ENCODE data around the gene TUSC1. TPM values are rescaled to one million over a fixed set of nuclear protein-coding genes. Genes with fewer than 3 reads are reported as not detected.

The TUSC1 gene
- total RNA-seq, 1 donor, result 13.8 TPM

GRCh38 chr9:25654417-25654816, 23.8 kb downstream of the TUSC1 start:
- H3K36me3 ChIP-seq (ENCODE audit: insufficient read depth, low read length), result no peaks in the 10 kb centered on the region
- H3K4me1 ChIP-seq (ENCODE audit: insufficient read depth, low read length), result no peaks in the 10 kb centered on the region
- H3K27me3 ChIP-seq (ENCODE audit: insufficient read depth, low read length), result no peaks in the 10 kb centered on the region
- H3K27ac ChIP-seq (ENCODE audit: low read depth, low read length), result no peak overlapping the region
- no peaks in the 10 kb centered on the region for H3K9me3 ChIP-seq (ENCODE audit: low read depth, low read length)
- no peak overlapping the region for H2AFZ ChIP-seq (ENCODE audit: low read length)
- no peak overlapping the region for H3K4me2 ChIP-seq (ENCODE audit: insufficient read depth, low read length)
- H3K79me2 ChIP-seq (ENCODE audit: insufficient read depth, low read length), result no peaks in the 10 kb centered on the region
- DNase-seq (ENCODE audit: insufficient read length, low spot score, missing footprints), result no peak
- TF ChIP-seq, protein P1, sequence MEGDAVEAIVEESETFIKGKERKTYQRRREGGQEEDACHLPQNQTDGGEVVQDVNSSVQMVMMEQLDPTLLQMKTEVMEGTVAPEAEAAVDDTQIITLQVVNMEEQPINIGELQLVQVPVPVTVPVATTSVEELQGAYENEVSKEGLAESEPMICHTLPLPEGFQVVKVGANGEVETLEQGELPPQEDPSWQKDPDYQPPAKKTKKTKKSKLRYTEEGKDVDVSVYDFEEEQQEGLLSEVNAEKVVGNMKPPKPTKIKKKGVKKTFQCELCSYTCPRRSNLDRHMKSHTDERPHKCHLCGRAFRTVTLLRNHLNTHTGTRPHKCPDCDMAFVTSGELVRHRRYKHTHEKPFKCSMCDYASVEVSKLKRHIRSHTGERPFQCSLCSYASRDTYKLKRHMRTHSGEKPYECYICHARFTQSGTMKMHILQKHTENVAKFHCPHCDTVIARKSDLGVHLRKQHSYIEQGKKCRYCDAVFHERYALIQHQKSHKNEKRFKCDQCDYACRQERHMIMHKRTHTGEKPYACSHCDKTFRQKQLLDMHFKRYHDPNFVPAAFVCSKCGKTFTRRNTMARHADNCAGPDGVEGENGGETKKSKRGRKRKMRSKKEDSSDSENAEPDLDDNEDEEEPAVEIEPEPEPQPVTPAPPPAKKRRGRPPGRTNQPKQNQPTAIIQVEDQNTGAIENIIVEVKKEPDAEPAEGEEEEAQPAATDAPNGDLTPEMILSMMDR (IDR thresholded peaks at IDR 0.05; ENCODE audit: extremely low read depth, low read depth, low read length), result no peak
- no peak overlapping the region for H3K4me3 ChIP-seq (ENCODE audit: insufficient read depth, low read length)
- H4K20me1 ChIP-seq (ENCODE audit: insufficient read depth, low read length), result no peaks in the 10 kb centered on the region

DNA sequence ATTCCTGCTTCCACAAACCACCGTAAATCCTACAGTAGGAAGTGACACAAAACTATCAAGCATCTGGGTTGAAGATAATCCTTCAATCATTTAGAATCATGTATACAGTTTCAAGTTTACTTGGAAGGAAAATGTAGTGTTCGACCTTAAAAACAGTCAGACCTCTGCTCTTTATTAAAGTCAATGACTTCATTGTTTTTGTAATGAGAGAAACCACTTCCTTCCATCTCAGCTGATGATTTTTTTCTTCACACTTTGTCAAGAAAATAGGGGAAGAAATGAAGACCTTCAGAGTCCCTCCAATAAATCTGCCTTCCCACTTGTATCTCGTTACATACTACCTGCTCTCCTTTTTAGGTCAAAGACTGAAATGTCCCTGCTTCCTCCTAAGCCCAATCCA, 30.1 kb downstream of the TUSC1 start:
- Histone ChIP-seq H2AFZ (ENCODE audit: low read length) (no peak overlapping the region), H3K4me3 (ENCODE audit: insufficient read depth, low read length) (no peak overlapping the region), H3K27me3 (ENCODE audit: insufficient read depth, low read length) (no peaks in the 10 kb centered on the region), H3K4me1 (ENCODE audit: insufficient read depth, low read length) (no peaks in the 10 kb centered on the region), H3K79me2 (ENCODE audit: insufficient read depth, low read length) (no peaks in the 10 kb centered on the region), H3K27ac (ENCODE audit: low read depth, low read length) (no peak overlapping the region), H4K20me1 (ENCODE audit: insufficient read depth, low read length) (no peaks in the 10 kb centered on the region), H3K36me3 (ENCODE audit: insufficient read depth, low read length) (no peaks in the 10 kb centered on the region), H3K4me2 (ENCODE audit: insufficient read depth, low read length) (no peak overlapping the region), H3K9me3 (ENCODE audit: low read depth, low read length) (no peaks in the 10 kb centered on the region)
- no peak for DNase-seq (ENCODE audit: insufficient read length, low spot score, missing footprints)
- TF ChIP-seq, protein P1 (IDR thresholded peaks at IDR 0.05; ENCODE audit: extremely low read depth, low read depth, low read length), result no peak

DNA sequence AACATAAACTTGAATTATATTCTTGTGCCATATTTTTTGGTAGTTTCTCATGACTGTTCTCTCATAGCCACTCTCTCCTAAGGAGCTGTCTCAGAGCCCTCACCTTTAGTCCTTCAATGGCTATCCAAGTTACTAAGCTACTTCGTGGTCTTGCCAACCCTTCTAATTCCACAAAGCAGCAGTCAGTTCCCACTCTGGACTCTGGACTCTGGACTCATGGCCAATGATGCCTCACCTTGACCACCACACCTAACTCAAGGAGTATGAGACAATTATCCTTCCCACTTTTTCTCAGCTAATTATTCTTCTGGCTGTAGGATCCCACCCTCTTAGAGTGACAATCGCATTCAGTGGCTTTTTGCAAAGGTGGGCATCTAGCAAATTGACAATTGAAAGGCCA, 42.2 kb downstream of the TUSC1 start:
- no peaks in the 10 kb centered on the region for H3K79me2 ChIP-seq (ENCODE audit: insufficient read depth, low read length)
- no peaks in the 10 kb centered on the region for H3K9me3 ChIP-seq (ENCODE audit: low read depth, low read length)
- TF ChIP-seq, protein P1 (IDR thresholded peaks at IDR 0.05; ENCODE audit: extremely low read depth, low read depth, low read length), result no peak
- no peak overlapping the region for H3K27ac ChIP-seq (ENCODE audit: low read depth, low read length)
- no peaks in the 10 kb centered on the region for H3K36me3 ChIP-seq (ENCODE audit: insufficient read depth, low read length)
- H3K4me3 ChIP-seq (ENCODE audit: insufficient read depth, low read length), result no peak overlapping the region
- no peak for DNase-seq (ENCODE audit: insufficient read length, low spot score, missing footprints)
- no peak overlapping the region for H2AFZ ChIP-seq (ENCODE audit: low read length)
- H4K20me1 ChIP-seq (ENCODE audit: insufficient read depth, low read length), result no peaks in the 10 kb centered on the region
- no peak overlapping the region for H3K4me2 ChIP-seq (ENCODE audit: insufficient read depth, low read length)
- no peaks in the 10 kb centered on the region for H3K27me3 ChIP-seq (ENCODE audit: insufficient read depth, low read length)
- no peaks in the 10 kb centered on the region for H3K4me1 ChIP-seq (ENCODE audit: insufficient read depth, low read length)

GRCh38 chr9:25629231-25629630, 49.0 kb downstream of the TUSC1 start:
- no peak for DNase-seq (ENCODE audit: insufficient read length, low spot score, missing footprints)
- Histone ChIP-seq H3K4me2 (ENCODE audit: insufficient read depth, low read length) (no peak overlapping the region), H3K9me3 (ENCODE audit: low read depth, low read length) (no peaks in the 10 kb centered on the region), H3K79me2 (ENCODE audit: insufficient read depth, low read length) (no peaks in the 10 kb centered on the region), H3K4me3 (ENCODE audit: insufficient read depth, low read length) (no peak overlapping the region), H3K27ac (ENCODE audit: low read depth, low read length) (no peak overlapping the region), H3K4me1 (ENCODE audit: insufficient read depth, low read length) (no peaks in the 10 kb centered on the region), H3K36me3 (ENCODE audit: insufficient read depth, low read length) (no peaks in the 10 kb centered on the region), H4K20me1 (ENCODE audit: insufficient read depth, low read length) (no peaks in the 10 kb centered on the region), H3K27me3 (ENCODE audit: insufficient read depth, low read length) (no peaks in the 10 kb centered on the region), H2AFZ (ENCODE audit: low read length) (no peak overlapping the region)
- TF ChIP-seq, protein P1 (IDR thresholded peaks at IDR 0.05; ENCODE audit: extremely low read depth, low read depth, low read length), result no peak
